ENCODE measurements around the gene ZNF565. TPM values are rescaled to one million over a fixed set of nuclear protein-coding genes. Genes with fewer than 3 reads are reported as not detected.

Gene ZNF565
- total RNA-seq, 1 donor: 6.9 TPM

DNA sequence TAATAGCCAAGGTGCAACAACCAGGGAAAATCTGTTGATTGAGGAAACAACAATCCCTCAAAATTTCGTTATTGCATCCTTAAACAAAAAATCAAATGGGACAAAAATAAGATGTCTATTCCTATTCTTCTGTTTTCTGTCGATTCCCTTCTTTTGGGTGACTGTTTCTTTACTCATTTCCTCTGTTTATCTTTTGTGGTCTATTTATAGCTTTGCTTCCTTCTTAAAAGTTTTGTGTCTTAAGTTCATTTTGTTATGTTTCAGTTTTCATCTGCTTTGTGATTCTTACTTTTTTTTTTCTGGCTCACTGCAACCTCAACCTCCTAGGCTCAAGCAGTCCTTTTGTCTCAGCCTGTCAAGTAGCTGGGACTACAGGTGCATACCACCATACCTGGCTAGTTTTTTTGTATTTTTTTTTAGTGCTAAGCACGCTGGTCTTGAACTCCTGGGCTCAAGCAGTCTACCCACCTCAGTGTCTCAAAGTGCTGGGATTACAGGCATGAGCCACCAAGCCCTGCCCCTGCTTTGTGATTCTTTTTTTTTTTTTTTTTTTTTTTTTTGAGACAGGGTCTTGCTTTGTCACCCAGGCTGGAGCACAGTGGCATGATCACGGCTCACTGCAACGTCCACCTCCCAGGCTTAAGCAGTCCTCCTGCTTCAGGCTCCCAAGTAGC is 10.9 kb upstream of the ZNF565 start:
- Histone ChIP-seq H3K79me2 (ENCODE audit: insufficient read depth, low read length) (peaks cover 89% of the 10 kb centered on the region), H3K27me3 (ENCODE audit: insufficient read depth, low read length) (no peaks in the 10 kb centered on the region), H3K9me3 (ENCODE audit: low read depth, low read length) (no peaks in the 10 kb centered on the region), H3K4me2 (ENCODE audit: insufficient read depth, low read length) (peak overlapping the region; percentile 69), H3K4me1 (ENCODE audit: insufficient read depth, low read length) (peaks cover 20% of the 10 kb centered on the region), H3K27ac (ENCODE audit: low read depth, low read length) (peak overlapping the region; percentile 61), H2AFZ (ENCODE audit: low read length) (no peak overlapping the region), H3K4me3 (ENCODE audit: insufficient read depth, low read length) (no peak overlapping the region), H3K36me3 (ENCODE audit: insufficient read depth, low read length) (peaks cover 55% of the 10 kb centered on the region), H4K20me1 (ENCODE audit: insufficient read depth, low read length) (peaks cover 69% of the 10 kb centered on the region)
- TF ChIP-seq CTCF (IDR thresholded peaks at IDR 0.05; ENCODE audit: extremely low read depth, low read depth, low read length): no peak
- DNase-seq (ENCODE audit: insufficient read length, low spot score, missing footprints): peak; percentile 90

DNA sequence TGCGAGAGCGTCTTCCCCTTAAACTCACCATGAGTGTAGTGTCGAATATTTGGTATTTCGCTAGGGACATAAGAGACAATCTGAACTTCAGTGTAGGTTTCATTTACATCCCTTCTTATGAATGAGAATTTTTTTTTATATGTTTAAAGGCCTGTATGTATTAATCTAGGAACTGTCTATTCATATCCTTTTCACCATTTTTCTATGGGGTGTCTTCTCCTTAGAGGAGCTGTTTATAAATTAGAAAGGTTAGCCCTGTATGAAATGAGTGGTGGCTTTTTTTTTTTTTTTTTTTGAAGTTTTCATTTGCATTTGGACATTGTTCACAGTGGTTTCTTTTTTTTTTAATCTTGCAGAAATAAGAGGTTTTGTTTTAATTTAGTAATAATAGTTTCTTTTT is 8.0 kb upstream of the ZNF565 start:
- peak; percentile 4 for DNase-seq (ENCODE audit: insufficient read length, low spot score, missing footprints)
- TF ChIP-seq CTCF (IDR thresholded peaks at IDR 0.05; ENCODE audit: extremely low read depth, low read depth, low read length): no peak
- Histone ChIP-seq H3K27ac (ENCODE audit: low read depth, low read length) (no peak overlapping the region), H4K20me1 (ENCODE audit: insufficient read depth, low read length) (peaks cover 65% of the 10 kb centered on the region), H3K4me2 (ENCODE audit: insufficient read depth, low read length) (no peak overlapping the region), H3K9me3 (ENCODE audit: low read depth, low read length) (no peaks in the 10 kb centered on the region), H3K4me1 (ENCODE audit: insufficient read depth, low read length) (peaks cover 20% of the 10 kb centered on the region), H3K27me3 (ENCODE audit: insufficient read depth, low read length) (no peaks in the 10 kb centered on the region), H3K79me2 (ENCODE audit: insufficient read depth, low read length) (peaks cover 89% of the 10 kb centered on the region), H3K4me3 (ENCODE audit: insufficient read depth, low read length) (no peak overlapping the region), H2AFZ (ENCODE audit: low read length) (no peak overlapping the region), H3K36me3 (ENCODE audit: insufficient read depth, low read length) (peaks cover 39% of the 10 kb centered on the region)

GRCh38 chr19:36221474-36221873 is 7.0 kb upstream of the ZNF565 start:
- no peak for TF ChIP-seq CTCF (IDR thresholded peaks at IDR 0.05; ENCODE audit: extremely low read depth, low read depth, low read length)
- Histone ChIP-seq H3K36me3 (ENCODE audit: insufficient read depth, low read length) (peaks cover 36% of the 10 kb centered on the region), H4K20me1 (ENCODE audit: insufficient read depth, low read length) (peaks cover 70% of the 10 kb centered on the region), H3K4me3 (ENCODE audit: insufficient read depth, low read length) (no peak overlapping the region), H3K4me2 (ENCODE audit: insufficient read depth, low read length) (no peak overlapping the region), H3K27me3 (ENCODE audit: insufficient read depth, low read length) (no peaks in the 10 kb centered on the region), H3K9me3 (ENCODE audit: low read depth, low read length) (no peaks in the 10 kb centered on the region), H3K4me1 (ENCODE audit: insufficient read depth, low read length) (peaks cover 20% of the 10 kb centered on the region), H2AFZ (ENCODE audit: low read length) (no peak overlapping the region), H3K79me2 (ENCODE audit: insufficient read depth, low read length) (peaks cover 91% of the 10 kb centered on the region), H3K27ac (ENCODE audit: low read depth, low read length) (no peak overlapping the region)
- no peak for DNase-seq (ENCODE audit: insufficient read length, low spot score, missing footprints)

DNA sequence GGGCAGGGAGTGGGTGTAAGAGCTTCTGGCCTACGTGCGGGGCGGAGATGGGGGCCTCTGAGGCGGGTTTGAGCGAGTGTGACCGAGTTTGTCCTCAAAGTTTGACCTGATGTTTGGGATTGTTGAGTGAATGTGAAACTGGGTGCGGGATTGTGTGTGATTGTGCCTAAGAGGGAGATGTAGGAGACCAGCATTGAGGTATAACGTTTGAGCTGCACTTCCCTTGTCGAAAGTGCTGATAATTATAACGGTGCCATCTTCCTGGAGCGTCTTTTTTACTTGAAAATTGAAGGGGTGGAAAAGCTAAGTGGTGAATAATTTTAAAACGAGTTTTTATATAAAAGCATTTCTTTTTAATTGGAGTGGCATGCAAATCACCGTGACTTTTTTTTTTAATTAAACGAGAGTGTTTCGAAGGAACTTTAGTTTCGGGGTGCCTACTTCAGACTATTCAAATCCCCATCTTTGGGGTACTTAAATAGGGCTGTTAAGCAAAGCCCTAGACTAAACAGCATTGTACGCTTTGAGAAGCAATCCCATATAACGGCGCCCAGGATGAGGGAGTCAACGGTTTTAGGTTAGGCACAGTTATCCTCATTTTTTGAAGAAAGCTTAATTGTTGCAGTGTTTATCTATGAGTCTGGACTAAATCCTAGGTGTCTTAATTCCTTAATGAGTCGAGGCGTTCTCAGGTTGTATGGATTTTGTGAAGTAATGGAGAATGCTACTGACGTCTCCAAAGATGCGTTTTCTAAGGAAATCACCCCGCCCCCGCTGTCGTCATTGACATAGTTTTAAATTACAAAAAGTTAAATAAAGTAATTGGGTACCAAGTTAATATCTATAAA is 1.0 kb upstream of the ZNF565 start:
- Histone ChIP-seq H3K4me1 (ENCODE audit: insufficient read depth, low read length) (no peaks in the 10 kb centered on the region), H3K27me3 (ENCODE audit: insufficient read depth, low read length) (no peaks in the 10 kb centered on the region), H3K4me2 (ENCODE audit: insufficient read depth, low read length) (peak overlapping the region; percentile 96), H3K79me2 (ENCODE audit: insufficient read depth, low read length) (peaks cover 72% of the 10 kb centered on the region), H3K36me3 (ENCODE audit: insufficient read depth, low read length) (peaks cover 14% of the 10 kb centered on the region), H3K9me3 (ENCODE audit: low read depth, low read length) (no peaks in the 10 kb centered on the region), H3K27ac (ENCODE audit: low read depth, low read length) (peak overlapping the region; percentile 94), H4K20me1 (ENCODE audit: insufficient read depth, low read length) (peaks cover 21% of the 10 kb centered on the region), H2AFZ (ENCODE audit: low read length) (peak overlapping the region; percentile 45), H3K4me3 (ENCODE audit: insufficient read depth, low read length) (peak overlapping the region; percentile 83)
- TF ChIP-seq CTCF (IDR thresholded peaks at IDR 0.05; ENCODE audit: extremely low read depth, low read depth, low read length): no peak
- DNase-seq (ENCODE audit: insufficient read length, low spot score, missing footprints): peak; percentile 27
